ENCODE measurements around the gene KRTAP5-3. TPM values are rescaled to one million over a fixed set of nuclear protein-coding genes. Genes with fewer than 3 reads are reported as not detected.

KRTAP5-3 gene
- total RNA-seq, 1 donor from 2014 or later, result not detected

- DNase-seq (ENCODE audit: extremely low read depth, low read depth, low spot score), result no peak
Measured at GRCh38 chr11:1566381-1567051, 41.7 kb downstream of the KRTAP5-3 start.

GRCh38 chr11:1565904-1566247 is 42.4 kb downstream of the KRTAP5-3 start:
- DNase-seq (ENCODE audit: extremely low read depth, low read depth, low spot score), result no peak

DNA sequence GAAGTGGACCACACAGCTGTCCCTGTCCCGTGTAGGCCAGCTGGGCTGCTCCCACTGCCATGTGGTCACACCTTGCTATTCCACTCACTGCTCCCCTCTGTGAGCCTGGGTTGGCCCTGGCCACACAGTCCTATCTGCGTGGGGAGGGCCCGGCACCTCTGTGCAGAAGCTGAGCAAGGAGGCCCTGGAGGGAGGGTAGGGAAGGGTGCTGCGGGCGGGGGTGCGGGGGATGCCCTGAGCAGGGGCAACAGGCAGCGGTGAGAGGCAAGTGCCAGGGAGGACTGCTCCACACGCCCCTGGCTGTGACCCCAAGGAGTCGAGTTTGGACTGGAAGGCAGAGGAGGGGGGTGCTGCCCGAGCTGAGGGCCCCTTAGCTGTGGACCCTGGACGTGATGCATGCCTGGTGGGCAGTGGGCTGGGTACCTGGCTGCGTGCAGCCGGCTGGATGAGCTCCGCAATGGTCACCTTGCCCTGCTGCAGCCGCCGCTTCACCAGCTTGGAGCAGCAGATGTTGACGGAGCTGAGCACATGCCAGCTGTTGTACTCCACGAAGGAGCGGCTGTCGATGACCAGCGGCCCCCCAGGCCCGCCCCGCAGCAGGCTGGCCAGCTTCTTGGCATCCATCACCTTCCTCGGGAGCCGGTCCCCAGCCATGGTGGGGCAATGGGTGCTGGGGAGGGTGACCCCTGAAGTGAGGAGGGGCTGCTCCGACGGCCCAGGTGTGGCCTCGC is 42.9 kb downstream of the KRTAP5-3 start:
- DNase-seq (ENCODE audit: extremely low read depth, low read depth, low spot score), result no peak

DNA sequence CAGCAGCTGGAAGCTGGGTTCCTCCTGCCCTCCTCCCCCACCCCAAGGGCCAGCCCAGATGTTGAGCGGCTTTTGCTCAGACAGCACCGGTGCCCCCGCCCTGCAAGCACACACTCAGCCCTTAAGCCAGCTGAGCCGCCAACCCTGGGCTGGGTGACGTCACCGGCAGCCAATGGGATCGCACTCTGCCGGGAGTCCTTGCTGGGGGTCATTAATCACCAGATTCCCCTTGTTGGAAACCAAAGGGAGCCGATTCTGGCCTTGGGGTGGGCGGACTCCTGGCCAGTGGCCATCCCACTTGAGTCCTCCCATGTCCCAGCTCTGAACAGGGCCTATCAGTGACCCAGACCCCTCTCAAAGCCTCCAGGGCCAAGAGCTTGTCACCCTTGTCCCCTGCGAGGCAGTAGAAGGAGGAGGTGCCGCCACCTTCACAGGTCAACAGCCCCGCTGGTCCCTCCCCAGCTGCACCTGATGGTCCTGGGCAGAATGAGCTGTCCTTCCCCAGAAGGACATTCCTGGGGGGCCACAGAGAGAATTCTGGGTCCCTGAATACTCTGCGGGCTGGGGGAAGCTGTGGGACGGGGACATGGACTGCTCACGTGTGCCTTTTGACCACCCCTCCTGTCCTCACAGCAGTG is 43.6 kb downstream of the KRTAP5-3 start:
- no peak for DNase-seq (ENCODE audit: extremely low read depth, low read depth, low spot score)

DNA sequence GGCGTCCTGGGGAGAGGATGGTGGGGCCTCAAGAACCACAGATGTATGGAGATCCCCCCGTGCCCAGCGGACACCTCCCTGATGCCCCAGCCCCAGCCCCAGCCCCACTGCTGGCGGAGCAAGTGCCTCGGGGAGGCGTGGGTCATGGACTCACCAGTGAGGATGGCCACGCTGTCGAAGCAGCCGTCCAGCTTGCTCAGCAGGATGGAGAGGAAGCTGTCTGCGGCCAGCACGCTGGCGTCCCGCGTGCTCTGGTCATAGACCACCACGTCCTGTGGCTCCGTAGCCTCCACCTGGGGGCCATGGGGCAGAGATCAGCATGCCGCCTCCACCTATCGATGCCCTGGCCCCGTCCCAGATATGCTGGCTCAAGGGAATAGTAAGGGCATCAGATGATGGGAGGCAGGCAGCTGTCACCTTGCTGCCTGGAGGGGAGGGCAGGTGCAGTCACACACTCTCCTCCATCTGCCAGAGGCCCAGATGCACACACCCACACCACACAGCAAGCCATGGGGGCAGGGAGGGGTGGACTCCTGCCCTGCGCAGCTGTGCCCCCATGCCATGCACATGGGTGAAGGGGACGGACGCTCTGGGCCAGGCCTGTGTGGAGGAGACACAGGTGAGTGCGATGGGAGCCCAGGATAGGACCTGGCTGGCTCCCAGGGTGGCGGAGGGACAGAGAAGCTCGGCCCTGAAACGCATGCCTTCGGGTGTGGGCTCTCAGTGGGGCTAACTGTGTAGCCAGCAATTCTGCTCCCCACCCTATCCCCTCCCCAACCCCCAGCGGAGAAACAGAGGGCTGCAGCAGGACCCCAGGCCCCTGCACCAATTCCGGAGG is 44.3 kb downstream of the KRTAP5-3 start:
- DNase-seq (ENCODE audit: extremely low read depth, low read depth, low spot score), result no peak

GRCh38 chr11:1563149-1563638 is 45.1 kb downstream of the KRTAP5-3 start:
- DNase-seq (ENCODE audit: extremely low read depth, low read depth, low spot score), result no peak

- DNase-seq (ENCODE audit: extremely low read depth, low read depth, low spot score), result no peak
Measured at GRCh38 chr11:1562469-1563148, 45.7 kb downstream of the KRTAP5-3 start.

DNA sequence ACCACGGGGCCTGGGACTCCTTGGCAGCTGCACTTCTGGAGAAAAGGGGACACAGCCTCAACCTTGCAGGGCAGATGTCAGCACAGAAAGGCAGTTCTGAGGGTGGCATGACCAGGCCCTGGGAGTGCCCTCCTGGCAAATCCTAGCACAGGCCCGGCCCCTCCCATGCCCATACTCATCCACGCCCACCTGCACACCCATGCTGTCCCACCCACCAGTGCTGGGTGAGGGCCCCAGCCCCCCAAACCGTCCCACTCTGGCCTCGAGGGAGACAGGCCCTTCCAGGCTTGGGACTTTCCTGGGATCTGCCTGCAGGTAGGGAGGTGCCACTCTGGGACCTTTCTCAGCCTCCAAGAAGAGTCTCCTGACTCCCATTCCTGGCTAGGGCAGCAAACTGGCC is 46.3 kb downstream of the KRTAP5-3 start:
- DNase-seq (ENCODE audit: extremely low read depth, low read depth, low spot score), result no peak

DNA sequence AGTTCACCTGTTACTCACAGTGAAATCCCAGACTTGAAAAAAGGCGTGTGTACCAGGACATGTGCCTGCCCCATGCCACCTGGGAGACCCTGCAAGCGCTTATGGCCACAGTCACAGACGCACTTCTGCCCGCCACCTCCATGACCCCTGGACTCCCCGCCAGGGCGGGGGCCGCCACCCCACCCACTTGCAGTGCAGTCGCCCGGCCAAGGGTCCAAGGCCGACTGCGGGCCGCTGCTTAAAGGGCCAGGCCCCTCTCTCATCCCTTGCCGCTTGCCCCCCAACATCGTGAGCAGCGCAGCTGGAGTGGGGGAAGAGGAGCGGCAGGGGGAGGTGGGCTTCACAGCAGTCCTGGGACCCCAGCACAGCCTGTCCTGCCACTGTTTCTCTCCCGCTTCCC is 47.0 kb downstream of the KRTAP5-3 start:
- DNase-seq (ENCODE audit: extremely low read depth, low read depth, low spot score), result no peak

- no peak for DNase-seq (ENCODE audit: extremely low read depth, low read depth, low spot score)
Measured at GRCh38 chr11:1560649-1561251, 47.5 kb downstream of the KRTAP5-3 start.

GRCh38 chr11:1560002-1560648 is 48.1 kb downstream of the KRTAP5-3 start:
- no peak for DNase-seq (ENCODE audit: extremely low read depth, low read depth, low spot score)

DNA sequence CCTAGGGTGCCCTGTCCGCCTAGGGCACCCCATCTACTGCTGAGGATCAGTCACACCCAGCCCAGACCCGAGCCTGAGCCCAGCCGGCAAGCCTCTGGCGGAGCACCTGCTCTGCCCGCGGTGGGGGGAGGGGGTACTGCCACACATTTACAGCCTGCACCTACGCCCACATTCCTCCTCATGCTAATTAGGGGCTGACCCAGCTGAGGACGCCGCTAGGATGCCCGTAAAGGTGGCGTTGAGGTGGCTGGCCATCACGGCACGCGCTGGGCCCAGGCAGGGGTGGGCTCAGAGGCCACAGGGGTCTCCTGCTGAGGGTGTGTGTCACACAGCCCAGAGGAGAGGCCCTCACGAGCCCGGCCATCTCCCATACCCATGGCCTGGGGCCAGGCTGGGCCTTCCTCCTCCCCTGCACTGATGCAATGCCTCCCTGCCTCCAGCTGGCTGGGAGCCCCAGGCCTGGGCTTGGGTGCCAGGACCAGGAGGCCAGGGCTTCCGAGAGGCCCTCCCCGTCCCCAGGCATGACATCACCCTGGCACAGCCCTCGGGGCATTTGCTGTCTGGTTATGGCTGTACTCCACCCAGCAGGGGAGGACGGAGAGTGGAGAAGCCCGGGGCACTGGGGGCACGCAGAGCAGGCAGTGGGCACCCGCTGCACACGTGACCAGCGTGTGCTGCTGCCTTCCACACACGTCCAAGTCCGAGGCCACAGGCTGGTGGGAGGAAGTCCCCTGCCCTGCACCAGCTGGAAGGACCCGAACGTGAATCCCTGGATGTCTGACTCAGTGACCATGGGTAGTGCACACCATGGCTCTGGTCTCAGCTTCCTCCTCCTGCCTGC is 48.9 kb downstream of the KRTAP5-3 start:
- DNase-seq (ENCODE audit: extremely low read depth, low read depth, low spot score), result no peak

DNA sequence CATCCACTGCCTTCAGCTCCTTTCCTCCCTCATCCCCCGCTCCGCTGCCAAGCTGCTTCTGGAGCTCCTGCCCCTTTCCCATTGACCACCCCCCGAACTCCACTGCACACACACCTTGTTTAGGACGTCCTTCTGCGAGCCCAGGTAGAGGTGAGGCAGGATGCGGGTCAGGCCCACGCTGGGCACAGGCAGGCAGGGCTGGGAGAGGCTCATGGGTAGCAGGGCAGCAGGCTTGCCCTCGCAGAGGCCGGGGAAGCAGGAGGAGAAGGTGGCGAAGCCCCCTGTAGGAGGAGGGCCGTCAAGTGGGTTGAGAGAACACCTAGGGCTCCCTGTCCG is 49.5 kb downstream of the KRTAP5-3 start:
- DNase-seq (ENCODE audit: extremely low read depth, low read depth, low spot score), result no peak

- DNase-seq (ENCODE audit: extremely low read depth, low read depth, low spot score), result no peak
Measured at GRCh38 chr11:1557904-1558774, 50.1 kb downstream of the KRTAP5-3 start.
